HepG2 (cell line): Measurements from ENCODE around the gene NFKBIL1. TPM values are rescaled to one million over a fixed set of nuclear protein-coding genes. Genes with fewer than 3 reads are reported as not detected.

Experiments
- ATAC-seq: fragments of 200-7000 bp; cut with Tn5 transposase; 3 replicates; pipeline ENCODE4 v1.9.1; 2020; ENCODE audit warnings: mild to moderate bottlenecking, moderate library complexity
- BruUV-seq: library from RNA; stranded (reverse); fragments of 400-500 nt; replicated peaks from 2 replicates; lab custom pipeline; 2021; lab: Mats Ljungman, UMichigan
- CTCF ChIA-PET: fragments of 300-600 bp; formaldehyde crosslinking; extraction: SDS; loops from one replicate; lab custom pipeline; 2021; ENCODE audit warnings: low total read pairs, inconsistent platforms, low intra/inter-chr PET ratio; lab: Yijun Ruan, JAX
- POLR2A ChIA-PET: fragments of 350-600 bp; sonication (Branson Sonifier 250); formaldehyde crosslinking; loops from one replicate; lab custom pipeline; 2020; ENCODE audit warnings: antibody characterized with exemption, inconsistent platforms; lab: Yijun Ruan, JAX
- DNase-seq: peaks from one replicate; pipeline ENCODE4 v3.0.0-alpha.2; 2015; ENCODE audit warnings: low spot score
- FAIRE-seq: peaks from 3 replicates; lab custom pipeline; 2011; peaks lifted over from hg19 to GRCh38; lab: Jason Lieb, UNC
- H2AFZ ChIP-seq: one replicate; pipeline ENCODE4 v1.6.1; 2011; ENCODE audit warnings: low read length, inconsistent platforms
- H3K27ac ChIP-seq: fragments of 300-600 bp; 3 replicates; pipeline ENCODE4 v1.8.0; 2011; ENCODE audit warnings: mixed run types, mild to moderate bottlenecking, mixed read lengths, low read length, inconsistent platforms; ENCODE audit not compliant: insufficient read depth; ENCODE audit errors: extremely low read length
- H3K27me3 ChIP-seq, 2 experiments: fragments of 200-600 bp in 1 of 2; 2 replicates in 1 of 2; 3 replicates in 1 of 2; pipeline versions ENCODE4 v1.6.0 to v1.8.0; 2011; ENCODE audit warnings: low read length in 2 of 2, mild to moderate bottlenecking in 2 of 2, moderate library complexity in 2 of 2, inconsistent platforms in 1 of 2; ENCODE audit not compliant: insufficient read depth in 2 of 2, control insufficient read depth in 1 of 2
- H3K36me3 ChIP-seq, 2 experiments: fragments of 200-600 bp in 1 of 2; replicated peaks in 1 of 2; 2 replicates in 1 of 2; 3 replicates in 1 of 2; pipeline versions ENCODE4 v1.5.1 to v1.8.0; 2011; ENCODE audit warnings: low read length in 2 of 2, inconsistent platforms in 1 of 2; ENCODE audit not compliant: insufficient read depth in 2 of 2, control insufficient read depth in 1 of 2
- H3K4me1 ChIP-seq: 2 replicates; pipeline ENCODE4 v1.5.1; 2012; ENCODE audit warnings: low read length, inconsistent platforms; ENCODE audit not compliant: insufficient read depth
- H3K4me2 ChIP-seq: 2 replicates; pipeline ENCODE4 v1.6.0; 2011; ENCODE audit warnings: low read depth, low read length, inconsistent platforms
- H3K4me3 ChIP-seq, 3 experiments: fragments of 200-600 bp in 1 of 3; sonication (generic), shearing (Covaris generic) in 1 of 3; replicated peaks in 1 of 3; 2 replicates each; pipeline ENCODE4 v1.5.1; 2011 to 2016; ENCODE audit warnings: low read length in 3 of 3, inconsistent platforms in 2 of 3, low read depth in 2 of 3, mild to moderate bottlenecking in 2 of 3, control low read depth in 1 of 3, mixed read lengths in 1 of 3; ENCODE audit not compliant: insufficient read depth in 1 of 3
- H3K79me2 ChIP-seq: one replicate; pipeline ENCODE4 v1.6.1; 2011; ENCODE audit warnings: low read length, inconsistent platforms; ENCODE audit not compliant: insufficient read depth
- H3K9ac ChIP-seq: 2 replicates; pipeline ENCODE4 v1.6.0; 2011; ENCODE audit warnings: mild to moderate bottlenecking, low read depth, low read length, inconsistent platforms; ENCODE audit not compliant: insufficient read depth
- H3K9me3 ChIP-seq: 2 replicates; pipeline ENCODE4 v1.5.1; 2012; ENCODE audit warnings: mild to moderate bottlenecking, low read length
- H4K20me1 ChIP-seq: 2 replicates; pipeline ENCODE4 v1.6.0; 2011; ENCODE audit warnings: inconsistent platforms, mild to moderate bottlenecking, low read length, moderate library complexity; ENCODE audit not compliant: insufficient read depth
- ATRX ChIP-seq: sonication (generic); formaldehyde crosslinking; IDR thresholded peaks from 2 replicates; pipeline ENCODE4 v1.4.0; 2020; ENCODE audit warnings: missing genetic modification reagents, borderline replicate concordance
- CCDC6 ChIP-seq: sonication (generic); formaldehyde crosslinking; IDR thresholded peaks from 2 replicates; pipeline ENCODE4 v1.8.1; 2022; ENCODE audit warnings: mild to moderate bottlenecking, missing genetic modification reagents, moderate library complexity
- CEBPG ChIP-seq: IDR thresholded peaks from 2 replicates; pipeline ENCODE4 v1.6.1; 2016
- CENPT ChIP-seq: sonication (generic); formaldehyde crosslinking; IDR thresholded peaks from 2 replicates; pipeline ENCODE4 v1.8.0; 2022; ENCODE audit warnings: low read depth, mild to moderate bottlenecking, moderate library complexity, missing genetic modification reagents
- FOXC1 ChIP-seq: sonication (generic); formaldehyde crosslinking; IDR thresholded peaks from 2 replicates; pipeline ENCODE4 v1.8.0; 2022; ENCODE audit warnings: mild to moderate bottlenecking, missing genetic modification reagents, borderline replicate concordance
- HDAC2 ChIP-seq: sonication (generic); formaldehyde crosslinking; IDR thresholded peaks from 2 replicates; pipeline ENCODE4 v1.4.0; 2020; ENCODE audit warnings: missing genetic modification reagents
- HOXA7 ChIP-seq: sonication (generic); formaldehyde crosslinking; IDR thresholded peaks from 2 replicates; pipeline ENCODE4 v1.8.1; 2022; ENCODE audit warnings: mild to moderate bottlenecking, missing genetic modification reagents, moderate library complexity
- MIER2 ChIP-seq: IDR thresholded peaks from 2 replicates; pipeline ENCODE4 v1.6.1; 2016; ENCODE audit warnings: missing biosample characterization, missing genetic modification reagents
- MIER3 ChIP-seq: IDR thresholded peaks from 2 replicates; pipeline ENCODE4 v1.6.1; 2016; ENCODE audit warnings: missing compliant biosample characterization, borderline replicate concordance
- MZF1 ChIP-seq: sonication (generic); formaldehyde crosslinking; IDR thresholded peaks from 2 replicates; pipeline ENCODE4 v1.8.1; 2023; ENCODE audit warnings: mild to moderate bottlenecking, missing genetic modification reagents, borderline replicate concordance
- NFE2L1 ChIP-seq: sonication (generic); formaldehyde crosslinking; IDR thresholded peaks from 2 replicates; pipeline ENCODE4 v1.4.0; 2020; ENCODE audit warnings: missing genetic modification reagents, mild to moderate bottlenecking, borderline replicate concordance
- NFYB ChIP-seq: sonication (generic); formaldehyde crosslinking; IDR thresholded peaks from 2 replicates; pipeline ENCODE4 v1.4.0; 2020; ENCODE audit warnings: missing genetic modification reagents
- NR2C2 ChIP-seq: sonication (generic); formaldehyde crosslinking; IDR thresholded peaks from 2 replicates; pipeline ENCODE4 v1.4.0; 2020; ENCODE audit warnings: missing genetic modification reagents, mild to moderate bottlenecking, moderate library complexity, borderline replicate concordance
- NR2F2 ChIP-seq: IDR thresholded peaks from 2 replicates; pipeline ENCODE4 v1.6.1; 2012; ENCODE audit warnings: low read depth, inconsistent platforms, borderline replicate concordance
- PHF5A ChIP-seq: IDR thresholded peaks from one replicate; pipeline ENCODE4 v1.6.1; 2018; ENCODE audit warnings: low read depth, missing genetic modification reagents; ENCODE audit not compliant: unreplicated experiment
- PHF8 ChIP-seq: sonication (generic); formaldehyde crosslinking; IDR thresholded peaks from 2 replicates; pipeline ENCODE4 v1.5.0; 2020; ENCODE audit warnings: missing genetic modification reagents
- RFXAP ChIP-seq: sonication (generic); formaldehyde crosslinking; IDR thresholded peaks from 2 replicates; pipeline ENCODE4 v1.4.0; 2020; ENCODE audit warnings: missing genetic modification reagents, borderline replicate concordance
- SNAPC2 ChIP-seq: sonication (generic); formaldehyde crosslinking; IDR thresholded peaks from 2 replicates; pipeline ENCODE4 v1.8.1; 2022; ENCODE audit warnings: mild to moderate bottlenecking, missing genetic modification reagents
- SP140L ChIP-seq: sonication (generic); formaldehyde crosslinking; IDR thresholded peaks from 2 replicates; pipeline ENCODE4 v1.4.0; 2020; ENCODE audit warnings: missing genetic modification reagents, borderline replicate concordance
- TEAD2 ChIP-seq: sonication (generic); formaldehyde crosslinking; IDR thresholded peaks from 2 replicates; pipeline ENCODE4 v1.9.0; 2021; ENCODE audit warnings: missing genetic modification reagents
- ZC3H4 ChIP-seq: sonication (generic); formaldehyde crosslinking; IDR thresholded peaks from 2 replicates; pipeline ENCODE4 v1.4.0; 2020; ENCODE audit warnings: missing genetic modification reagents, borderline replicate concordance
- ZNF24 ChIP-seq: fragments of 450-650 bp; IDR thresholded peaks from 2 replicates; pipeline ENCODE4 v1.6.1; 2017; ENCODE audit warnings: antibody characterized with exemption, mild to moderate bottlenecking
- ZNF33A ChIP-seq: sonication (generic); formaldehyde crosslinking; IDR thresholded peaks from 2 replicates; pipeline ENCODE4 v1.5.1; 2020; ENCODE audit warnings: missing genetic modification reagents, mild to moderate bottlenecking, moderate library complexity, borderline replicate concordance
- ZNF558 ChIP-seq: sonication (generic); formaldehyde crosslinking; IDR thresholded peaks from 2 replicates; pipeline ENCODE4 v1.9.0; 2022; ENCODE audit warnings: mild to moderate bottlenecking, missing genetic modification reagents, borderline replicate concordance
- ZSCAN9 ChIP-seq: IDR thresholded peaks from 2 replicates; pipeline ENCODE4 v1.6.1; 2016; ENCODE audit warnings: borderline replicate concordance
- WGBS: methylation state at CpG from one replicate; pipeline ENCODE4 v1.1.6; 2017; ENCODE audit warnings: low lambda C conversion rate; 5-methylcytosine and 5-hydroxymethylcytosine counted together
- in situ Hi-C: cut with HindIII; loops from 2 replicates; pipeline ENCODE4 v1.10.0; 2017; ENCODE audit warnings: low pct_unique_long_range_greater_than_20kb; ENCODE audit not compliant: extremely low pct_ligation_motif_present
- intact Hi-C: fragments of 100-400 bp; cut with micrococcal nuclease; formaldehyde crosslinking; loops from one replicate; pipeline ENCODE4 v1.10.0; 2022; ENCODE audit not compliant: unreplicated experiment
- polyA plus RNA-seq, 8 experiments: library from polyadenylated mRNA; depleted of rRNA in 3 of 8; stranded (reverse) in 7 of 8; unstranded in 1 of 8; fragments of >200 nt; fragmentation: Illumina TruSeq in 4 of 8; extraction: Trizol in 4 of 8; gene quantifications; 2 replicates each; pipeline versions ENCODE4 v1.2.1 to v1.2.3, GENCODE V29; 2011 to 2016; ENCODE audit warnings: low read depth in 4 of 8, missing spikeins in 1 of 8, mixed read lengths in 1 of 8; ENCODE audit not compliant: insufficient read depth in 1 of 8
- total RNA-seq, 5 experiments: library from RNA; depleted of rRNA; stranded (reverse); fragments of >200 nt; fragmentation: Illumina TruSeq; extraction: Trizol; gene quantifications; 2 replicates each; pipeline ENCODE4 v1.2.3, GENCODE V29; 2016; ENCODE audit warnings: low read depth in 1 of 5
- TF ChIP-seq, protein P1 (sequence below): sonication (generic); formaldehyde crosslinking; IDR thresholded peaks from 2 replicates; pipeline ENCODE4 v1.5.0; 2020; ENCODE audit warnings: mild to moderate bottlenecking, missing genetic modification reagents
- TF ChIP-seq, protein P2 (sequence below): sonication (generic); formaldehyde crosslinking; IDR thresholded peaks from 2 replicates; pipeline ENCODE4 v1.4.0; 2020; ENCODE audit warnings: missing genetic modification reagents

The NFKBIL1 gene
- total and polyA plus RNA-seq, 2 of the 13 experiments (the other 11 are each of a cell fraction or from before 2014, with no cell fraction given): 9.7 to 19.5 TPM

DNA sequence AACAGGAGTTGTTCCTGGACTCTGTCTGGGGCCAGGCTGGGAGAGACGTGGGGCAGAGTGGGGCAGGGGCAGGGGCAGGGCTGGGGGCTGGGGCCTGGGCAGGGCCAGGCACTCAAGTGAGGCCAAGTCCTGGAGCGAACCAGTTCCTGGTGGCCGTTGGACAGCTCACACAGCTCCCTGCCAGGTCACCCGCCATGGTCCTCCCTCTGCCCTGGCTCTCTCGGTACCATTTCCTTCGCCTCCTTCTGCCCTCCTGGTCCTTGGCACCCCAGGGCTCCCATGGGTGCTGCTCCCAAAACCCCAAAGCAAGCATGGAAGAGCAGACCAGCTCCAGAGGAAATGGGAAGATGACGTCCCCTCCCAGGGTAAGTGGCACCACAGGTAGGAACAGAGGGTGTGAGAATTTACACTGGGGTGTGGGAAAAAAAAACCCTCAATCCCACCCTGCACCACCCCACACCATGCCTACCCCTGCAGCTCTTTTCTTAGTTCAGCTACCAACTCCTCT lies 18.5 kb upstream of the NFKBIL1 start, which contains the start of gene MCCD1:
MCCD1 (plus strand) TSS at position 142 of the 508 bp plus-strand sequence; CDS start at position 195, 53 bp downstream.
- intact Hi-C loops: loop anchor here (2.0 kb wide), 1 partner anchor 32 kb away; no protein-coding TSS in a partner anchor
- H2AFZ ChIP-seq: no peak within 1 kb of the TSS
- BruUV-seq: no TSS peak
- TF ChIP-seq SP140L (CRISPR knock-in tag) (no peak), ZNF24 (no peak), PHF5A (CRISPR knock-in tag) (no peak), NR2C2 (CRISPR knock-in tag) (no peak), ZNF33A (CRISPR knock-in tag) (no peak), HDAC2 (CRISPR knock-in tag) (no peak), MIER3 (CRISPR knock-in tag) (no peak), HOXA7 (CRISPR knock-in tag) (no peak), FOXC1 (CRISPR knock-in tag) (no peak), ZC3H4 (CRISPR knock-in tag) (0 out of 2 replicates have a peak, but pooled peaks have one; percentile 39), SNAPC2 (CRISPR knock-in tag) (peak; percentile 41; the same call in 1 of the 2 replicates), CENPT (CRISPR knock-in tag) (no peak), MZF1 (CRISPR knock-in tag) (no peak), CCDC6 (CRISPR knock-in tag) (no peak), NFE2L1 (CRISPR knock-in tag) (no peak), ATRX (no peak), NFYB (CRISPR knock-in tag) (no peak), ZNF558 (no peak), MIER2 (CRISPR knock-in tag) (no peak), TEAD2 (no peak), PHF8 (CRISPR knock-in tag) (no peak), RFXAP (CRISPR knock-in tag) (no peak), CEBPG (no peak), ZSCAN9 (CRISPR knock-in tag) (no peak), NR2F2 (no peak; the same call in 1 of the 2 replicates)
- TF ChIP-seq, protein P1, sequence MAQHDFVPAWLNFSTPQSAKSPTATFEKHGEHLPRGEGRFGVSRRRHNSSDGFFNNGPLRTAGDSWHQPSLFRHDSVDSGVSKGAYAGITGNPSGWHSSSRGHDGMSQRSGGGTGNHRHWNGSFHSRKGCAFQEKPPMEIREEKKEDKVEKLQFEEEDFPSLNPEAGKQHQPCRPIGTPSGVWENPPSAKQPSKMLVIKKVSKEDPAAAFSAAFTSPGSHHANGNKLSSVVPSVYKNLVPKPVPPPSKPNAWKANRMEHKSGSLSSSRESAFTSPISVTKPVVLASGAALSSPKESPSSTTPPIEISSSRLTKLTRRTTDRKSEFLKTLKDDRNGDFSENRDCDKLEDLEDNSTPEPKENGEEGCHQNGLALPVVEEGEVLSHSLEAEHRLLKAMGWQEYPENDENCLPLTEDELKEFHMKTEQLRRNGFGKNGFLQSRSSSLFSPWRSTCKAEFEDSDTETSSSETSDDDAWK (CRISPR knock-in tag): no peak
- TF ChIP-seq, protein P2, sequence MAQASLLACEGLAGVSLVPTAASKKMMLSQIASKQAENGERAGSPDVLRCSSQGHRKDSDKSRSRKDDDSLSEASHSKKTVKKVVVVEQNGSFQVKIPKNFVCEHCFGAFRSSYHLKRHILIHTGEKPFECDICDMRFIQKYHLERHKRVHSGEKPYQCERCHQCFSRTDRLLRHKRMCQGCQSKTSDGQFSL (CRISPR knock-in tag): no peak

More for the DNA sequence above, 18.5 kb upstream of the NFKBIL1 start, which contains the start of gene MCCD1:
- Histone ChIP-seq H3K4me2 (peak within 1 kb of the TSS; percentile 56), H3K9me3 (no peaks in the 10 kb centered on the region), H3K4me3 (peak within 1 kb of the TSS in 1 of 3 experiments; percentile 14; a peak in 1 of 6 replicates), H3K27ac (peak within 1 kb of the TSS; percentile 68), H3K79me2 (no peaks in the 10 kb centered on the region), H3K36me3 (peaks cover 22 to 41% of the 10 kb centered on the region in 2 experiments), H3K27me3 (no peaks in the 10 kb centered on the region), H3K4me1 (peaks cover 80% of the 10 kb centered on the region), H3K9ac (peak within 1 kb of the TSS; percentile 21; the same call in 1 of the 2 replicates), H4K20me1 (peaks cover 29% of the 10 kb centered on the region)
- FAIRE-seq (no peak), DNase-seq (no peak), ATAC-seq (peak; percentile 63)
- CTCF ChIA-PET: no interaction called here
- in situ Hi-C loops: loop anchor here (5.0 kb wide), 1 partner anchor 37 kb away; no protein-coding TSS in a partner anchor
- WGBS: 63% methylated on average over 5 of the region's 7 CpGs
- POLR2A ChIA-PET: interaction anchor here (0.7 to 8.3 kb wide), 7 partner anchors 10 to 66 kb away, joined by 3 to 123 read pairs (median 4); partner anchors contain the start of genes DDX39B and MICB
